ENCODE data around the gene MCCC2. TPM values are rescaled to one million over a fixed set of nuclear protein-coding genes. Genes with fewer than 3 reads are reported as not detected.
"Not testable (repeated sequence)": the region's sequence is repeated elsewhere in the genome, so short reads cannot be mapped to it uniquely, and the experiment has no call there.

MCCC2 gene
- total and polyA plus RNA-seq, 2 experiments from 2014 or later, result 47.2 to 59.9 TPM

GRCh38 chr5:71662381-71662780 is 75.2 kb downstream of the MCCC2 start:
- no peak overlapping the region for H3K27ac ChIP-seq
- H3K9me3 ChIP-seq (ENCODE audit: low read depth), result no peaks in the 10 kb centered on the region
- H3K27me3 ChIP-seq, result no peaks in the 10 kb centered on the region
- no peaks in the 10 kb centered on the region for H3K36me3 ChIP-seq
- H3K4me1 ChIP-seq (ENCODE audit: low read depth), result no peaks in the 10 kb centered on the region
- TF ChIP-seq CTCF (IDR thresholded peaks at IDR 0.05; ENCODE audit: low read depth, low read length), result no peak
- no peak for DNase-seq (ENCODE audit: low read depth in 1 of 2, low spot score in 1 of 2)
- no peak overlapping the region for H3K4me3 ChIP-seq

GRCh38 chr5:71663191-71663969 is 76.2 kb downstream of the MCCC2 start:
- no peaks in the 10 kb centered on the region for H3K36me3 ChIP-seq
- no peak overlapping the region for H3K27ac ChIP-seq
- TF ChIP-seq CTCF (IDR thresholded peaks at IDR 0.05; ENCODE audit: low read depth, low read length), result no peak
- H3K4me3 ChIP-seq, result no peak overlapping the region
- H3K9me3 ChIP-seq (ENCODE audit: low read depth), result no peaks in the 10 kb centered on the region
- no peak for DNase-seq (ENCODE audit: low read depth in 1 of 2, low spot score in 1 of 2)
- no peaks in the 10 kb centered on the region for H3K27me3 ChIP-seq
- H3K4me1 ChIP-seq (ENCODE audit: low read depth), result no peaks in the 10 kb centered on the region

- H3K4me1 ChIP-seq (ENCODE audit: low read depth); H3K9me3 ChIP-seq (ENCODE audit: low read depth); DNase-seq (ENCODE audit: low read depth in 1 of 2, low spot score in 1 of 2); H3K27me3 ChIP-seq; H3K36me3 ChIP-seq; H3K4me3 ChIP-seq; H3K27ac ChIP-seq: not testable (repeated sequence)
These were observed 77.5 kb downstream of the MCCC2 start for GRCh38 chr5:71664615-71665014.

GRCh38 chr5:71666321-71666720 is 79.2 kb downstream of the MCCC2 start:
- Histone ChIP-seq H3K4me1 (ENCODE audit: low read depth) (no peaks in the 10 kb centered on the region), H3K27me3 (no peaks in the 10 kb centered on the region), H3K36me3 (no peaks in the 10 kb centered on the region), H3K9me3 (ENCODE audit: low read depth) (no peaks in the 10 kb centered on the region), H3K4me3 (no peak overlapping the region), H3K27ac (no peak overlapping the region)
- no peak for TF ChIP-seq CTCF (IDR thresholded peaks at IDR 0.05; ENCODE audit: low read depth, low read length)
- no peak for DNase-seq (ENCODE audit: low read depth in 1 of 2, low spot score in 1 of 2)

GRCh38 chr5:71677977-71678376 is 90.8 kb downstream of the MCCC2 start:
- no peaks in the 10 kb centered on the region for H3K9me3 ChIP-seq (ENCODE audit: low read depth)
- no peaks in the 10 kb centered on the region for H3K4me1 ChIP-seq (ENCODE audit: low read depth)
- H3K4me3 ChIP-seq, result no peak overlapping the region
- TF ChIP-seq CTCF (IDR thresholded peaks at IDR 0.05; ENCODE audit: low read depth, low read length), result no peak
- no peak overlapping the region for H3K27ac ChIP-seq
- H3K36me3 ChIP-seq, result no peaks in the 10 kb centered on the region
- H3K27me3 ChIP-seq, result no peaks in the 10 kb centered on the region
- DNase-seq (ENCODE audit: low read depth in 1 of 2, low spot score in 1 of 2), result no peak

- TF ChIP-seq CTCF (IDR thresholded peaks at IDR 0.05; ENCODE audit: low read depth, low read length), result no peak
- no peak overlapping the region for H3K27ac ChIP-seq
- no peaks in the 10 kb centered on the region for H3K4me1 ChIP-seq (ENCODE audit: low read depth)
- DNase-seq (ENCODE audit: low read depth in 1 of 2, low spot score in 1 of 2), result no peak
- H3K36me3 ChIP-seq, result no peaks in the 10 kb centered on the region
- H3K4me3 ChIP-seq, result no peak overlapping the region
- H3K9me3 ChIP-seq (ENCODE audit: low read depth), result no peaks in the 10 kb centered on the region
- H3K27me3 ChIP-seq, result no peaks in the 10 kb centered on the region
These were observed 92.6 kb downstream of the MCCC2 start for GRCh38 chr5:71679714-71680113.
